Type B pancreatic cell (in vitro differentiated cells): ENCODE results near the gene VAC14. TPM values are rescaled to one million over a fixed set of nuclear protein-coding genes. Genes with fewer than 3 reads are reported as not detected.

Experiments used
- DNase-seq: peaks from one replicate; pipeline ENCODE4 v3.0.0; 2021; ENCODE audit warnings: mixed read lengths; ENCODE audit not compliant: unreplicated experiment; ENCODE audit errors: extremely low spot score
- H3K27ac Mint-ChIP-seq: 2 replicates; pipeline ENCODE4 v1.8.0; 2021; ENCODE audit warnings: mild to moderate bottlenecking, mixed read lengths
- H3K27me3 Mint-ChIP-seq: 2 replicates; pipeline ENCODE4 v1.8.0; 2021; ENCODE audit warnings: mixed read lengths
- H3K36me3 Mint-ChIP-seq: 2 replicates; pipeline ENCODE4 v1.8.0; 2021; ENCODE audit warnings: mixed read lengths
- H3K4me1 Mint-ChIP-seq: one replicate; pipeline ENCODE4 v1.8.0; 2021; ENCODE audit warnings: mixed read lengths; ENCODE audit not compliant: unreplicated experiment
- H3K4me3 Mint-ChIP-seq: 2 replicates; pipeline ENCODE4 v1.8.0; 2021; ENCODE audit warnings: mild to moderate bottlenecking, mixed read lengths
- H3K9me3 Mint-ChIP-seq: 2 replicates; pipeline ENCODE4 v1.8.0; 2021; ENCODE audit warnings: mixed read lengths
- CTCF ChIP-seq: fragments of 200-600 bp; sonication (generic); conservative IDR thresholded peaks from 2 replicates; pipeline ENCODE4 v1.5.0; 2021; ENCODE audit warnings: antibody characterized with exemption, mild to moderate bottlenecking
- total RNA-seq: library from RNA; stranded (reverse); gene quantifications from 2 replicates; pipeline ENCODE4 v1.2.1, GENCODE V29; 2021; ENCODE audit warnings: low replicate concordance

The VAC14 gene
- total RNA-seq, 1 donor from 2014 or later = 38.3 TPM

DNA sequence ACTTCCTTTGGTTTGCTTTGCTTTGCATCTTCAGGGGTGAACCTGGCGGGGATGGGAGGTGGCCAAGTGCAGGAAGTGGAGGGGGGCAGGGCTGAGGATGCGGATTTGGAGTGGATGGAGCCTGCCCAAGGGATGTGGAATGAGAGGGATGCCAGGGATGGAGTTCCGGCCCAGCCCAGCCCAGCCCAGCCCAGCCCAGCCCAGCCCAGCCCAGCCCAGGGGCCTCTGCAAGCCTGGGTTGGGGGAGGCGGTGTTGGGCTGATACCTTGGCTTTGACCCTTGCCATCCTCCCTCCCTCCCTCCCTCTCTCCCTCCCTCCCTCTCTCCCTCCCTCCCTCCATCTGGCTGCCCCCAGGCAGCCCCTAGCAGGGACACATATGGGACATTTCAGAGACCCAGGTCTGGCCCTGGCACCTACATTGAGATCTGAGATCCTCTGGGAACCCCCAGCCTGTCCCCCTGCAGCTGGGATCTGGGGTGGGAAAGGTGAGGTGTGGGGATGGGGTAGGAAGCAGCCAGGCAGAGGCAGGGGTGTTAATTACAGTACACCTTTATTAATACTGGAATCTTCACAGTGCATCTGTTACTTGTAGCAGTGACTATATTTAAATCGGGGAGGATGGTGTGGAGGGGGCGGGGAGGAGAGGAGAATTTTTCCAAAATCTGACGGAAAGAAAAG is 140.1 kb downstream of the VAC14 start:
- H3K9me3 Mint-ChIP-seq = no peaks in the 10 kb centered on the region
- H3K27ac Mint-ChIP-seq = no peak overlapping the region
- DNase-seq = no peak
- no peak overlapping the region for H3K4me3 Mint-ChIP-seq
- no peak for TF ChIP-seq CTCF
- peaks cover 1% of the 10 kb centered on the region for H3K36me3 Mint-ChIP-seq
- no peaks in the 10 kb centered on the region for H3K27me3 Mint-ChIP-seq
- H3K4me1 Mint-ChIP-seq = no peaks in the 10 kb centered on the region

GRCh38 chr16:70659953-70660671 is 140.8 kb downstream of the VAC14 start:
- H3K36me3 Mint-ChIP-seq = no peaks in the 10 kb centered on the region
- no peak overlapping the region for H3K4me3 Mint-ChIP-seq
- no peak for TF ChIP-seq CTCF
- no peak overlapping the region for H3K27ac Mint-ChIP-seq
- no peaks in the 10 kb centered on the region for H3K4me1 Mint-ChIP-seq
- DNase-seq = no peak
- H3K27me3 Mint-ChIP-seq = no peaks in the 10 kb centered on the region
- H3K9me3 Mint-ChIP-seq = no peaks in the 10 kb centered on the region

DNA sequence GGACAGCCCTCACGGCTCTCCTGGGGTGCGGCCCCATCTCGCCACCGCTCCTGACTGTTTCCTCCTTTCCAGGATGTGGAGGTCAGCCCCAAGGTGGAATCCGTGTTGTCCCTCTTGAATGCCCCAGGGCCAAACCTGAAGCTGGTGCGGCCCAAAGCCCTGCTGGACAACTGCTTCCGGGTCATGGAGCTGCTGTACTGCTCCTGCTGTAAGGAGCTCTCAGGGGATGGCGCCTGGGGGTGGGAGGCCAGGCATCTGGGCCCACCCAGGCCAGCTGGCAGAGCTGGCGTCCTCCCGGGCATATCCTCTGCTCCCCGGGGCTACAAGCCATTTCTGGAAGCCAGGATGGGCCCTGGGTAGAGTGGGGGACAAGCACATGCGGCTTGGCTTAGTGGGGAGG is 141.4 kb downstream of the VAC14 start:
- DNase-seq = no peak
- Mint-ChIP-seq H3K4me1 (no peaks in the 10 kb centered on the region), H3K36me3 (no peaks in the 10 kb centered on the region), H3K27ac (no peak overlapping the region), H3K9me3 (no peaks in the 10 kb centered on the region), H3K4me3 (no peak overlapping the region), H3K27me3 (no peaks in the 10 kb centered on the region)
- no peak for TF ChIP-seq CTCF

DNA sequence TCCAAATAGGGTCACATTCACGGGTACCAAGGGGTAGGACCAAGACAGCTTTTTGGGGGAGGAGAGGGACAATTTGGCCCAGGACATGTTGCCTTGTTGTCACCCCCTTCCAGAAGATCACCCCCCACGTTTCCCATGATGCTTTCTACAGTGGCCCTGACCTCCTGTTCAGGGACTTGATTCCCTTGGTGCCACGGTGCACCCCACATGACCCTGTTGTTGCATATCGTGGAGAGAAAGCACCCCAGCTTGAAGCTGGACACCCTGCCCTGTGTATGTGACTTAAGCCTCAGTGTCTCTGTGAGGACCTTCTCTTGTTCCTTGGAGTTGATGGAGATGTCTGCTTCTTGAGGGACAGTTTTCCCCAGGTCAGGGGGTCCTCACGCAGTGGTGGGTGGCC is 142.0 kb downstream of the VAC14 start:
- DNase-seq = no peak
- Mint-ChIP-seq H3K4me3 (no peak overlapping the region), H3K27me3 (no peaks in the 10 kb centered on the region), H3K4me1 (peaks cover 1% of the 10 kb centered on the region), H3K27ac (no peak overlapping the region), H3K36me3 (no peaks in the 10 kb centered on the region), H3K9me3 (no peaks in the 10 kb centered on the region)
- no peak for TF ChIP-seq CTCF

- Mint-ChIP-seq H3K4me3 (no peak overlapping the region), H3K4me1 (peaks cover 6% of the 10 kb centered on the region), H3K27ac (no peak overlapping the region), H3K27me3 (no peaks in the 10 kb centered on the region), H3K9me3 (no peaks in the 10 kb centered on the region), H3K36me3 (no peaks in the 10 kb centered on the region)
- no peak for TF ChIP-seq CTCF
- no peak for DNase-seq
Measured at GRCh38 chr16:70657956-70658355, 143.0 kb downstream of the VAC14 start.
